ENCODE results near the gene NFX1.

DNA sequence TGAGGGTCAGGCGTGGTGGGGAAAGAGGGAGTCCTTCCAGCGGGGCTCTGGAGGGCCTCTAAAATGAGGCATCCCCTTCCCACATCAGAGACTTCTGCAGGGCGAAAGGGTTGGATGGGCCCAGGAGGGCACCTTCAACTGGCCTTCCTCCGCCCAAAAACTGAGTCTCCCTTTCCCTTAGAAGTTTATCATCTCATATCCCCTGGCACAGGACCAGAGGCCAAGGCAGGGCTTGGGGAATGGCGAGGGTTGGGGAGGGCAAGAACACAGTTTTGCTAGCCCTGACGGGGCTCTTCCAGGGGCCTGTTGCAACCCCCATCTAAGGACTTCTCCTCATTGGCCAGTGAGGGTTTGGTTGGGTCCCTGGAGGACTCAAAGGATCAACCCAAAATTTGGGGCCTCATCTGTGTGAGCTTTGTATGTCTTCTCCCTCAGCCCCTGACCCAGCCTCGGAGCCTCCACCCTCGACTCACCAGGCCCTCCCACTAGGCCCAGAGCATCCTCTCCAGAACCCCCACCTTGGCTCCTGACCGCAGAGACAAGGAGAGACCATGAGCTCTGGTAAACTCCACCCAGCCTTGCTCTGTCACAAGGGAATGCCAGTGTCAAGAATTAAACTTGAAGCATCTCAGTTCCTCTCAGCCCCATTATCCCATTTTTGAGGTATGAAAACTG, 87.9 kb downstream of the NFX1 start:
- TF ChIP-seq CTCF (IDR thresholded peaks at IDR 0.05), result no peak
- TF ChIP-seq POLR2AphosphoS5 (IDR thresholded peaks at IDR 0.05), result no peak
- TF ChIP-seq POLR2A (IDR thresholded peaks at IDR 0.05; ENCODE audit: low read depth), result no peak

All from esophagus muscularis mucosa (tissue), 3 donors.